Liver (tissue), 9 donors: ENCODE measurements around the gene ALDOA. TPM values are rescaled to one million over a fixed set of nuclear protein-coding genes. Genes with fewer than 3 reads are reported as not detected.

Experiments
- DNase-seq: peaks from one replicate; pipeline ENCODE4 v3.0.0-alpha.2; 2017; ENCODE audit warnings: low spot score
- H3K27ac ChIP-seq, 2 donors: one replicate each; pipeline ENCODE4 v1.7.0; 2013; ENCODE audit warnings: inconsistent platforms in 2 of 2, low read length in 2 of 2, control low read depth in 1 of 2, low read depth in 1 of 2, mild to moderate bottlenecking in 1 of 2
- H3K27me3 ChIP-seq, 4 donors: one replicate each; pipeline versions ENCODE4 v1.6.1 to v1.7.0; 2013; ENCODE audit warnings: low read length in 3 of 4, inconsistent platforms in 1 of 4, mild to moderate bottlenecking in 1 of 4, moderate library complexity in 1 of 4; ENCODE audit not compliant: control insufficient read depth in 4 of 4, insufficient read depth in 4 of 4
- H3K36me3 ChIP-seq, 4 donors: one replicate each; pipeline versions ENCODE4 v1.6.1 to v1.7.0; 2013; ENCODE audit warnings: low read length in 3 of 4, mild to moderate bottlenecking in 3 of 4, low read depth in 1 of 4, moderate library complexity in 1 of 4; ENCODE audit not compliant: control insufficient read depth in 4 of 4, insufficient read depth in 3 of 4
- H3K4me1 ChIP-seq, 4 donors: one replicate each; pipeline versions ENCODE4 v1.6.1 to v1.7.0; 2013; ENCODE audit warnings: low read length in 3 of 4, mild to moderate bottlenecking in 3 of 4, moderate library complexity in 1 of 4; ENCODE audit not compliant: control insufficient read depth in 4 of 4, insufficient read depth in 4 of 4
- H3K4me3 ChIP-seq, 3 donors: one replicate each; pipeline versions ENCODE4 v1.6.1 to v1.7.0; 2013; ENCODE audit warnings: low read length in 3 of 3, control low read depth in 1 of 3, low read depth in 1 of 3, mild to moderate bottlenecking in 1 of 3
- H3K9ac ChIP-seq, 2 donors: one replicate each; pipeline ENCODE4 v1.7.0; 2013; ENCODE audit warnings: low read length in 2 of 2, mild to moderate bottlenecking in 2 of 2, moderate library complexity in 2 of 2, control low read depth in 1 of 2, low read depth in 1 of 2
- H3K9me3 ChIP-seq, 4 donors: one replicate each; pipeline versions ENCODE4 v1.6.1 to v1.7.0; 2013; ENCODE audit warnings: low read length in 3 of 4; ENCODE audit not compliant: control insufficient read depth in 4 of 4
- EGR1 ChIP-seq, 2 donors: IDR thresholded peaks; 2 replicates each; pipeline ENCODE4 v1.6.1; 2016 to 2018; ENCODE audit warnings: antibody characterized with exemption in 2 of 2, low read depth in 2 of 2
- FOXA1 ChIP-seq: IDR thresholded peaks from 2 replicates; pipeline ENCODE4 v1.6.1; 2016; ENCODE audit warnings: antibody characterized with exemption
- FOXA2 ChIP-seq: IDR thresholded peaks from 2 replicates; pipeline ENCODE4 v1.6.1; 2016; ENCODE audit warnings: antibody characterized with exemption
- GABPA ChIP-seq, 2 donors: IDR thresholded peaks in 1 of 2; conservative IDR thresholded peaks in 1 of 2; 2 replicates each; pipeline ENCODE4 v1.6.1; 2016; ENCODE audit warnings: antibody characterized with exemption in 2 of 2, mild to moderate bottlenecking in 1 of 2, moderate library complexity in 1 of 2
- HNF4A ChIP-seq, 2 donors: conservative IDR thresholded peaks; 2 replicates each; pipeline ENCODE4 v1.6.1; 2016; ENCODE audit warnings: antibody characterized with exemption in 2 of 2, mild to moderate bottlenecking in 2 of 2
- HNF4G ChIP-seq: IDR thresholded peaks from 2 replicates; pipeline ENCODE4 v1.6.1; 2016; ENCODE audit warnings: antibody characterized with exemption
- JUND ChIP-seq, 2 donors: IDR thresholded peaks; 2 replicates each; pipeline ENCODE4 v1.6.1; 2016; ENCODE audit warnings: antibody characterized with exemption in 2 of 2
- NR2F2 ChIP-seq: IDR thresholded peaks from 2 replicates; pipeline ENCODE4 v1.6.1; 2016; ENCODE audit warnings: antibody characterized with exemption
- RAD21 ChIP-seq, 2 donors: IDR thresholded peaks; 2 replicates each; pipeline ENCODE4 v1.6.1; 2016; ENCODE audit warnings: antibody characterized with exemption in 2 of 2, mild to moderate bottlenecking in 2 of 2
- RXRA ChIP-seq, 2 donors: IDR thresholded peaks; 2 replicates each; pipeline ENCODE4 v1.6.1; 2017 to 2018; ENCODE audit warnings: antibody characterized with exemption in 2 of 2, mild to moderate bottlenecking in 1 of 2
- SP1 ChIP-seq: IDR thresholded peaks from 2 replicates; pipeline ENCODE4 v1.6.1; 2018; ENCODE audit warnings: antibody characterized with exemption, mild to moderate bottlenecking
- YY1 ChIP-seq: IDR thresholded peaks from 2 replicates; pipeline ENCODE4 v1.6.1; 2016; ENCODE audit warnings: antibody characterized with exemption, mild to moderate bottlenecking
- polyA plus RNA-seq, 2 donors: library from polyadenylated mRNA; stranded (reverse) in 1 of 2; unstranded in 1 of 2; fragments of 200-250 nt in 1 of 2; fragments of >200 nt in 1 of 2; fragmentation: Nextera tagmentation in 1 of 2; extraction: Ambion mirVana in 1 of 2; gene quantifications; one replicate each; pipeline versions ENCODE4 v1.2.1 to v1.2.3, GENCODE V29; 2013 to 2015
- total RNA-seq, 2 donors: library from RNA; depleted of rRNA; stranded (reverse); fragments of >200 nt; gene quantifications; one replicate each; pipeline ENCODE4 v1.2.3, GENCODE V29; 2014
- TF ChIP-seq, protein P1 (sequence below): IDR thresholded peaks from 2 replicates; pipeline ENCODE4 v1.6.1; 2016; ENCODE audit warnings: antibody characterized with exemption
- TF ChIP-seq, protein P2 (sequence below): IDR thresholded peaks from 2 replicates; pipeline ENCODE4 v1.6.1; 2016; ENCODE audit warnings: antibody characterized with exemption
- TF ChIP-seq, protein P3 (sequence below): IDR thresholded peaks from 2 replicates; pipeline ENCODE4 v1.6.1; 2016; ENCODE audit warnings: antibody characterized with exemption
- TF ChIP-seq, protein P4 (sequence below): IDR thresholded peaks from 2 replicates; pipeline ENCODE4 v1.6.1; 2016; ENCODE audit warnings: antibody characterized with exemption, mild to moderate bottlenecking
- donor health status: healthy.
- donor health status: healthy.
- donor health status: healthy.
- donor health status: healthy.
- donor health status: healthy.

ALDOA gene
- total and polyA plus RNA-seq, 4 donors: 96.8 to 251 (median 121) TPM

DNA sequence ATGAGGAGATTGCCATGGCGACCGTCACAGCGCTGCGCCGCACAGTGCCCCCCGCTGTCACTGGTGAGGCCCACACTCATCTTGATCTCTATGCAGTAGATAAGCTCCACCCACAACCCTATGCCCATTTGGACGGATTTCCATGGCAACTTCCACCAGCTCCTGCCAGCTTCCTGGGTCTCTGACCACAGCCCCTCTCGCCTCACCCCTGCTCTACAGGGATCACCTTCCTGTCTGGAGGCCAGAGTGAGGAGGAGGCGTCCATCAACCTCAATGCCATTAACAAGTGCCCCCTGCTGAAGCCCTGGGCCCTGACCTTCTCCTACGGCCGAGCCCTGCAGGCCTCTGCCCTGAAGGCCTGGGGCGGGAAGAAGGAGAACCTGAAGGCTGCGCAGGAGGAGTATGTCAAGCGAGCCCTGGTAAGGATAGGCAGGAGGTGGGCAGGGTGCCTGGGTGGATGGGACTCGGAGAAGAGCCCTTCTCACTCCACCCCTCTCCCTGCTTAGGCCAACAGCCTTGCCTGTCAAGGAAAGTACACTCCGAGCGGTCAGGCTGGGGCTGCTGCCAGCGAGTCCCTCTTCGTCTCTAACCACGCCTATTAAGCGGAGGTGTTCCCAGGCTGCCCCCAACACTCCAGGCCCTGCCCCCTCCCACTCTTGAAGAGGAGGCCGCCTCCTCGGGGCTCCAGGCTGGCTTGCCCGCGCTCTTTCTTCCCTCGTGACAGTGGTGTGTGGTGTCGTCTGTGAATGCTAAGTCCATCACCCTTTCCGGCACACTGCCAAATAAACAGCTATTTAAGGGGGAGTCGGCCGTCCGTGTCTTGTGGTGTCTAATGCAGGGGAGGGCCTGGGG, 4.3 kb downstream of the ALDOA start (continued):
- TF ChIP-seq JUND (IDR thresholded peaks at IDR 0.05) (no peak), SP1 (no peak), FOXA1 (no peak), RXRA (IDR thresholded peaks at IDR 0.05) (no peak)
- TF ChIP-seq, protein P1, sequence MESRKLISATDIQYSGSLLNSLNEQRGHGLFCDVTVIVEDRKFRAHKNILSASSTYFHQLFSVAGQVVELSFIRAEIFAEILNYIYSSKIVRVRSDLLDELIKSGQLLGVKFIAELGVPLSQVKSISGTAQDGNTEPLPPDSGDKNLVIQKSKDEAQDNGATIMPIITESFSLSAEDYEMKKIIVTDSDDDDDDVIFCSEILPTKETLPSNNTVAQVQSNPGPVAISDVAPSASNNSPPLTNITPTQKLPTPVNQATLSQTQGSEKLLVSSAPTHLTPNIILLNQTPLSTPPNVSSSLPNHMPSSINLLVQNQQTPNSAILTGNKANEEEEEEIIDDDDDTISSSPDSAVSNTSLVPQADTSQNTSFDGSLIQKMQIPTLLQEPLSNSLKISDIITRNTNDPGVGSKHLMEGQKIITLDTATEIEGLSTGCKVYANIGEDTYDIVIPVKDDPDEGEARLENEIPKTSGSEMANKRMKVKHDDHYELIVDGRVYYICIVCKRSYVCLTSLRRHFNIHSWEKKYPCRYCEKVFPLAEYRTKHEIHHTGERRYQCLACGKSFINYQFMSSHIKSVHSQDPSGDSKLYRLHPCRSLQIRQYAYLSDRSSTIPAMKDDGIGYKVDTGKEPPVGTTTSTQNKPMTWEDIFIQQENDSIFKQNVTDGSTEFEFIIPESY: no peak
- TF ChIP-seq, protein P2, sequence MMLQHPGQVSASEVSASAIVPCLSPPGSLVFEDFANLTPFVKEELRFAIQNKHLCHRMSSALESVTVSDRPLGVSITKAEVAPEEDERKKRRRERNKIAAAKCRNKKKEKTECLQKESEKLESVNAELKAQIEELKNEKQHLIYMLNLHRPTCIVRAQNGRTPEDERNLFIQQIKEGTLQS: no peak

DNA sequence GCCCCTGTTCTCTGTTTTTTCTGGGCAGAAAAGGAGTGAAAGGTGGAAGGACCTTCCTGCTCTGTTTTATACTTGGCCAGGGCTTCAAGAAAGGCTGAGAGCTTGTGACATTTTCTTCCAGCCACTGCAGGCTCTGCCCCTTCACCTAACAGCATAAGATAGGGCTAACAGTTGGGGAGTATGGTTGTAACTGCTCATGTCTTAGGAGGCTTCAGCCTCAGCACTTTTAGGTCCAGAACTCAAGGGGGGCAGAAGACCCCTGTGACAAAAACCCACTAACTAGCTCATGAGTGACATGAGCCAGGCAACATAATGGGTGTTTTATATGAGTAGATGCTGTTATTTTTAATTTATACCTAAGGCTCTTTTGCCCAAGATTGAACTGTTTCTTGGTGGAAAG, 4.9 kb downstream of the ALDOA start:
- H3K27me3 ChIP-seq: no peaks in the 10 kb centered on the region
- peaks cover 0 to 30% (median 14%) of the 10 kb centered on the region in 4 donors for H3K4me1 ChIP-seq
- TF ChIP-seq FOXA1 (no peak), GABPA (IDR thresholded peaks at IDR 0.05 in 1 of 2, conservative IDR thresholded peaks at IDR 0.05 in 1 of 2) (no peak), RAD21 (IDR thresholded peaks at IDR 0.05) (no peak), NR2F2 (no peak), EGR1 (IDR thresholded peaks at IDR 0.05; ENCODE audit: low read depth in 2 of 2) (no peak), FOXA2 (no peak), HNF4G (no peak), JUND (IDR thresholded peaks at IDR 0.05) (no peak), HNF4A (conservative IDR thresholded peaks at IDR 0.05) (no peak), YY1 (no peak), SP1 (no peak)
- TF ChIP-seq, protein P1: no peak
- TF ChIP-seq, protein P3, sequence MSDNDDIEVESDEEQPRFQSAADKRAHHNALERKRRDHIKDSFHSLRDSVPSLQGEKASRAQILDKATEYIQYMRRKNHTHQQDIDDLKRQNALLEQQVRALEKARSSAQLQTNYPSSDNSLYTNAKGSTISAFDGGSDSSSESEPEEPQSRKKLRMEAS: no peak
- TF ChIP-seq, protein P4, sequence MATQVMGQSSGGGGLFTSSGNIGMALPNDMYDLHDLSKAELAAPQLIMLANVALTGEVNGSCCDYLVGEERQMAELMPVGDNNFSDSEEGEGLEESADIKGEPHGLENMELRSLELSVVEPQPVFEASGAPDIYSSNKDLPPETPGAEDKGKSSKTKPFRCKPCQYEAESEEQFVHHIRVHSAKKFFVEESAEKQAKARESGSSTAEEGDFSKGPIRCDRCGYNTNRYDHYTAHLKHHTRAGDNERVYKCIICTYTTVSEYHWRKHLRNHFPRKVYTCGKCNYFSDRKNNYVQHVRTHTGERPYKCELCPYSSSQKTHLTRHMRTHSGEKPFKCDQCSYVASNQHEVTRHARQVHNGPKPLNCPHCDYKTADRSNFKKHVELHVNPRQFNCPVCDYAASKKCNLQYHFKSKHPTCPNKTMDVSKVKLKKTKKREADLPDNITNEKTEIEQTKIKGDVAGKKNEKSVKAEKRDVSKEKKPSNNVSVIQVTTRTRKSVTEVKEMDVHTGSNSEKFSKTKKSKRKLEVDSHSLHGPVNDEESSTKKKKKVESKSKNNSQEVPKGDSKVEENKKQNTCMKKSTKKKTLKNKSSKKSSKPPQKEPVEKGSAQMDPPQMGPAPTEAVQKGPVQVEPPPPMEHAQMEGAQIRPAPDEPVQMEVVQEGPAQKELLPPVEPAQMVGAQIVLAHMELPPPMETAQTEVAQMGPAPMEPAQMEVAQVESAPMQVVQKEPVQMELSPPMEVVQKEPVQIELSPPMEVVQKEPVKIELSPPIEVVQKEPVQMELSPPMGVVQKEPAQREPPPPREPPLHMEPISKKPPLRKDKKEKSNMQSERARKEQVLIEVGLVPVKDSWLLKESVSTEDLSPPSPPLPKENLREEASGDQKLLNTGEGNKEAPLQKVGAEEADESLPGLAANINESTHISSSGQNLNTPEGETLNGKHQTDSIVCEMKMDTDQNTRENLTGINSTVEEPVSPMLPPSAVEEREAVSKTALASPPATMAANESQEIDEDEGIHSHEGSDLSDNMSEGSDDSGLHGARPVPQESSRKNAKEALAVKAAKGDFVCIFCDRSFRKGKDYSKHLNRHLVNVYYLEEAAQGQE: no peak
- TF ChIP-seq, protein P2: no peak
- H3K4me3 ChIP-seq: no peak overlapping the region
- no peak for DNase-seq
- H3K9ac ChIP-seq: no peak overlapping the region
- H3K27ac ChIP-seq: no peak overlapping the region
- no peaks in the 10 kb centered on the region for H3K9me3 ChIP-seq
- H3K36me3 ChIP-seq: peaks cover 14 to 38% (median 35%) of the 10 kb centered on the region in 4 donors
